ENCODE data around the gene ZNF701.
"Not testable (repeated sequence)": the region's sequence is repeated elsewhere in the genome, so short reads cannot be mapped to it uniquely, and the experiment has no call there.

Gene ZNF701

GRCh38 chr19:52570000-52570861 is at the start of gene ZNF701:
Gene ZNF701 (plus strand): TSS chr19:52570287. CDS start chr19:52574148, 3,861 bp downstream.
- DNase-seq (ENCODE audit: low read depth in 2 of 2), result peak; percentile 93 to 97

GRCh38 chr19:52522551-52522950 is 47.5 kb upstream of the ZNF701 start:
- DNase-seq (ENCODE audit: low read depth in 2 of 2), result no peak

GRCh38 chr19:52524086-52524485 is 46.0 kb upstream of the ZNF701 start:
- no peak for DNase-seq (ENCODE audit: low read depth in 2 of 2)

DNA sequence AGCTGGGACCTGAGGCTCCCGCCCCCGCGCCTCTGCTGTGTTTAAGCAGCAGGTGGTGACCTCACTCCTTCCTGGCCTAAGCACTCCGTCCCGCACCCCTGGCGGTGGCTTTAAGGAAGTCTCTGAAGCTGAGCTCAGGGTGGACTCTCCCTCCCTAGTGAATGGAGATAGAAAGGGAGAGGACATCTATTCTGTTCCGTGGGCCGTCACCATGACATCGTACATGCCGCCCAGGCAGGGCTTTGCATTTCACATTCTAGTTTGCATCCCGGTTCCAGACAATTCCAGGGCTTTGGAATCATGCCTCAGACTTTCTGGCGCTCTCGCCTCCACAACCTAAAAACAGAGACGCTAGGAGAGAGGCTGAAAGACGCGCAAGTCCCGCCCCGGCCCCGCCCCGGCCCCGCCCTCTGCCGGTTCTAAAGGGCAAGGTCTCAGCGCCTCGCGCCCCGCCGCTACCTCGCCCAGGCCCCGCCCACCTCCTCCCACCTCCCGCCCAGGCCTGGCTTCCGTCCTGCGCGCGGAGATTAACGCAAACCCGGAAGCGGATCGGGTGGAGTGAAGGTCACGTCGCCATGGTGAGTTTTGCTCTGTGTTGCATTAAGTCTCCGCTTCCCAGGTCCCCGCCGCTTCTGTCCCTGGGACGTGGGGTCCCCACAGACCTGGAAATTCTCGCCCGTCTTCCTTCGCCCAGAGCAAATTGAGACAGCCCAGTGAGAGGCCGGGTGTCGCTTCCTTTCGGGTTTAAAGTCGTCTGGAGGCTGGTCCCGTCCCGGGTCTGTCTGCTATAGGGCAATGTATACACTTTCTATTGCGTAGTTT is 42.7 kb upstream of the ZNF701 start, which contains the start of gene ZNF808:
ZNF808 (plus strand) TSS at position 535 of the 822 bp plus-strand sequence. CDS start 15,617 bp downstream, outside the sequence.
- DNase-seq (ENCODE audit: low read depth in 2 of 2), result peak; percentile 96 to 98

DNA sequence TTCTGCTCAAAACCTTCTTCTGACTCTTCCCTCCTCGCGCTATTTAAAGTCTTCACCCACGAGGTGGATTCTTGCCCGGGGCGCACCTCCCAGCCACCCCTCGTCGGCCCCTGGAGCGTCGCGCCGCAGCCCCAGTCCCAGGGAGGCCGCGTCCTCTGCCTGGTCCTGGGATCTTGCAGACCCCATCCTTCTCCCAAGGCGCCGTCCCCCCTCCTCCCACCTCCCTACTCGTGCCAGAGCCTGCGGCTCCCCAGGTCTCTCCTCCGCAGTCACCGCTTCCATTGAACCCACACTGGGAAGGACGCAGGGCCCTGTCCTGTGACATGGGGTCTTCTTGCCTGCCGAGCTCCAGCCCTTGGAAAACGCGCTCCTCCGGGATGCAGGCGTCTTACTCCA is 42.1 kb upstream of the ZNF701 start:
- no peak for DNase-seq (ENCODE audit: low read depth in 2 of 2)

- no peak for DNase-seq (ENCODE audit: low read depth in 2 of 2)
Measured at GRCh38 chr19:52532480-52532879, 37.6 kb upstream of the ZNF701 start.

DNA sequence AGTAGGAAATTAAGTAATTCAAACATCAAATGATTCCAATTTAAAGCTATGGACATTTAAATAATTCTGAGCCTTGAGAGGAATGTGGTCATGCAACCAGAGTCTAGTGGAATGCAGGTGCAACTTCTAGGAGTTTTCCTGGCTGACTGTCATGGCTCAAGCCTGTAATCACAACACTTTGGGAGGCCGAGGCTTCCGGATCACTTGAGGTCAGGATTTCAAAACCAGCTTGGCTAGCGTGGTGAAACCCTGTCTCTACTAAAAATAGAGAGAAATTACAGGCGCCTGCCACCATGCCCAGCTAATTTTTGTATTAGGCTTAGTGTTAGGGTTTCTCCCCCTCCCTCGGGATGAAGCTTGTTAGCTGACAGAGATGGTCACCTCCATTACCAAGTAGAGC is 36.2 kb upstream of the ZNF701 start:
- DNase-seq (ENCODE audit: low read depth in 2 of 2), result no peak

- not testable (repeated sequence) for DNase-seq (ENCODE audit: low read depth in 2 of 2)
Measured at GRCh38 chr19:52535385-52535770, 34.7 kb upstream of the ZNF701 start.

- DNase-seq (ENCODE audit: low read depth in 2 of 2), result peak; percentile 82 to 86
Measured at GRCh38 chr19:52535771-52536447, 34.2 kb upstream of the ZNF701 start.

DNA sequence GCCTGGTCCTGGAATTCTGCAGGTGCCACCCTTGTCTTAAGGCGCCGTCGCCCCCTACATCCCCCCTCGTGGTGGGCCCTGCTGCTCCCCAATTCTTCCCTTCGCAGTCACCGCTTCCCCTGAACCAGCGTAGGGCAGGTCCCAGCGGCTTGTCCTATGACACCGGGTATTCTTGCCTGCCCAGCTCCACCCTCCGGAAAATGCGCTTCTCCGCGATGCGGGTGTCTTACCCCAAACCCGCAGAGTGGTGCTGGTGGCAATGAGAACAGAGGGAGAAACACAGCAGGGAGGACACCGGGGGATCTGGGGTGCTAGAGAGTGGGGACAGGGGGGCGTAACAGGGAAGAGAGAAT is 33.7 kb upstream of the ZNF701 start:
- peak in 1 of 2 donors; percentile 2 for DNase-seq (ENCODE audit: low read depth in 2 of 2)

DNA sequence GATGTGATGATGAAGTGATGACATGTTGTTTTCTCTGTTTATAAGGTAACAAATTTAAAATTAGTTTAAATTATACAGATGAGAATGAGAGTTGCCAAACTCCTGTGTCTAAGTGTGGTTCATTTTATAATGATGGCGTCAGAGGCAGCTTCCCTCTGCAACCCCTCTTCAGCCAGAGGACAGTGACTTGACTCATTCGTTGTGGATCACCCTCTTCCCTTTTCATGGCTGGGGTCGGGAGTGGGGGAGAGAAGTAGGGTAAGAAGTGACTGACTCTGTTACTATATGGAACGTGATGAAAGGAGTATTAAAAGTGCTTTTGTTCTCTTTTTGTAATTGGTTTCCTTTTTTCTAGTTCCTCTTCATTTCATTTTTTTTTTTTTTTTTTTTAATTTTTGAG is 31.3 kb upstream of the ZNF701 start:
- DNase-seq (ENCODE audit: low read depth in 2 of 2), result not testable (repeated sequence)

DNA sequence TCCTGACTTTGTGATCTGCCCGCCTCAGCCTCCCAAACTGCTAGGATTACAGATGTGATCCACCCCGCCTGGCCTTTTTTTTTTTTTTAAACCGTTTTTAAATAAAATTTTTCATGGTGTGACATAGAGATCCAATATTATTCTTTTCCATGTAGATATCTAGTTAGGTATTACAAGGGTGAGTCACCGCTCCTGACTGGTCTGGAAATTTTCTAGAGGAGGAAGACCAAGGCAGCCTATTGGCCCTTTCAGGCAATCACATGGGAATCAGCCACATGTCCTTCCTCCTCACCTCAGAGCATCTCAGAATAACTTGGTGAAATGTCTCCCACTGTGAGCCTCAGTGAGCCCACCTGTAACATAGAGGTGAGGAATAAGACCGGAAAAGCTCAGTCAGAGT is 28.9 kb upstream of the ZNF701 start:
- not testable (repeated sequence) for DNase-seq (ENCODE audit: low read depth in 2 of 2)

DNA sequence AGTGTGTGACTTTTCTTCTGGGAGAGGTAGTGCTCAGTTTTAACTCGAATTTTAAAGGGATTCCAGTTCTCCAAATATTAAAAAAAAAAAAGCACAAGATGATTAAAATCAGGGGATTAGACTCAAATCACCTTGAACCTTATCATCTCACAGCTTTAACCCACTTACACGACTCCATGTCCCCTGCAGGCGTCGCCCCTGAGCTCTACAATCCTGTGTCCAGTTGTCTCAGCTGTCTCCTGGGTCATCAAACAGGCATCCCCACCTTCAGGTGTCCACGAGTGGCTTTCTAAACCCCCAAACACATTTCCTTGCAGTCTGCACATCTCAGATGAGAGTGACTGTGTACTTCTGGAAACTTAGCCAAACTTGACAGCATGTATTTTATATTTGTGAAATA is 28.5 kb upstream of the ZNF701 start:
- DNase-seq (ENCODE audit: low read depth in 2 of 2), result no peak

DNA sequence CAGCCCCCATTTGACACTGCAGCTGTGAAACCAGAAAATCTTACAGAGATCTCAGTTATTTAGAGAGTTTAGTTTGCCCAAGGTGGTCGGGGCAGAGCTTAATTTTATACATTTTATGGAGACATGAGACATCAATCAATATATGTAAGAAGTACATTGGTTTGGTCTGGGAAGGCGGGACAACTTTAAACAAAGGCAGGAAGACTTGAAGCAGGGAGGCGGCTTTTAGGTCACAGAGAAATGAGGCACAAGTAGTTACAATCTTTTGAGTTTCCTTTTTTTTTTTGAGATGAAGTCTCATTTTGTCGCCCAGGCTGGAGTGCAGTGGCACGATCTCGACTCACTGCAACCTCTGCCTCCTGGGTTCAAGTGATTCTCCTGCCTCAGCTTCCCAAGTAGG is 27.5 kb upstream of the ZNF701 start:
- DNase-seq (ENCODE audit: low read depth in 2 of 2), result not testable (repeated sequence)

DNA sequence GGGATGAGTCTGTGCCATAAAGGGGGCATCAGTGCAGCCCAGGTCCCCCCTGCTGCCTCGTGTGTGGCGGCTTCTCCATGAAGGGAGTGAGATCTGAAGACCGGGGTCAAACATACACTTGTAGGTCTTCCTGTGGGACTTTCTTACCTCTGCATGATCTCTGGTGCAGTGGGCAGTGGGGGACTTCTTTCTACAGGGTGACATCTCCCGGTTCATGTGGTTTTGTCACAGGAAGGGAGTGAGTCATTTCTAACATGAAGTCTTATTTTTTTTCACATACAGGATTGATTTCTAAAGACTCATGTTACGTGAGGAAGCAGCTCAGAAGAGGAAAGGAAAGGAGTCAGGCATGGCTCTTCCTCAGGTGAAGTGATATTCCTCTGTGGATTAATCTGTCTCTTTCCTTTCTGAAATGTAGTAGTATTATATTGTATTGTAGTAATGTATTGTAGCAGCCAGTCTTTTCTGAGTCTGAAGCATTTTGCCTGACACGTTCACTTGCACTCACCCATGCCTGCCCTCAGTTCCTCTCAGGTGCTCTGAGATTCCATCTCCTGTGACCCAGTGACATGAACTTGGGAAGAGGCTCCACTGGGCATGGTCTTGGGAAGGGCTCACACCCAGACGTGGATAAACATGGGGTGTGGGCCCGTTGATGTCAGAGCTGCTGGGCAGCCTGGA is 27.0 kb upstream of the ZNF701 start:
- peak in 1 of 2 donors; percentile 2 for DNase-seq (ENCODE audit: low read depth in 2 of 2)

GRCh38 chr19:52554216-52554971 is 15.7 kb upstream of the ZNF701 start:
- no peak for DNase-seq (ENCODE audit: low read depth in 2 of 2)

GRCh38 chr19:52557231-52557995 is 12.7 kb upstream of the ZNF701 start:
- DNase-seq (ENCODE audit: low read depth in 2 of 2), result no peak

- not testable (repeated sequence) for DNase-seq (ENCODE audit: low read depth in 2 of 2)
Measured at GRCh38 chr19:52558732-52559445, 11.2 kb upstream of the ZNF701 start.

DNA sequence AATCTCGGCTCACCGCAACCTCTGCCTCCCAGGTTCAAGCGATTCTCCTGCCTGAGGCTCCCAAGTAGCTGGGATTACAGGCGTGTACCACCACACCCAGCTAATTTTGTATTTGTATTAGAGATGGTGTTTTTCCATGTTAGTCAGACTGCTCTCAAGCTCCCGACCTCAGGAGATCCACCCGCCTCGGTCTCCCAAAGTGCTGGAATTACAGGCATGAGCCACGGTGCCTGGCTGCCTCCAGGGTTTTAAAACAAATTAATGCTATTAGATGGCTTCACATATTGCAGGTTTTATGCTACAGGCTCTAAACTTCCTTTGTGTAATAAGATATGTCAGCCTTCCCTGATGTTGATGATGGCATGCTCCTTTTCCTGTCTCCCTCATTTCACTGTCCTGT is 8.5 kb upstream of the ZNF701 start:
- not testable (repeated sequence) for DNase-seq (ENCODE audit: low read depth in 2 of 2)
